Measurements from ENCODE around the gene GRID1. TPM values are rescaled to one million over a fixed set of nuclear protein-coding genes. Genes with fewer than 3 reads are reported as not detected.

The GRID1 gene
- total RNA-seq, 1 donor from 2014 or later = 0.22 TPM

DNA sequence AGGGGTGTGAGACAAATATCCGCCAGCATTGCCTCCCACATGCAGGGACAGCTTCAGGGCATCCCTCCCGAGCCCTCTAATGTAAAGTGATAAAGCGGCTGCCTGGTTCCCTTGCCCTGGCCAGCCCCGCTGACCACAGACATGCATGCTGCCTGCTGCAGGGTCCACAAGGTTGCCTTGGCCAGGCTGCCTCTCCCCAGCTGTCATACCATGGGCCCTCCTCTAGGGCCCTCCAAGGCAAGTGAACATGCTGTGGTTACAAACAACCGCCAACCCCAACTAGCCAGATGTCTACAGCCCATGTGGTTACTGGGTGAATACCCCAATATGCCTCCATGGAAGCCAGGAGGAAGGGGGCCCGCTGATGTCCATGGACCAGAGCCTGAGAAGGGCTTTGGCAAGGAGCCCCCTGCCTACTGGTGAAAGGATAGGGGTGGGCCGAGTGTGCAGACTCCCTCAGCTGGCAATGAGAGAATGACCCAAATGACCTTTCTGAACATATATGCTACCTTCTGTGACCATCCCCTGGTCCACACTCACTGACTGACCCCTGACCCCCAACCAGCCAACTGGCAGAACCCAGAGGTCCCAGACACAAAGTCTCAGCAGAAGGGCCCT, 37.4 kb downstream of the GRID1 start:
- Mint-ChIP-seq H3K27ac (no peak overlapping the region), H3K4me3 (ENCODE audit: low read depth) (no peak overlapping the region), H3K4me1 (ENCODE audit: low read depth) (no peaks in the 10 kb centered on the region), H3K9me3 (ENCODE audit: low read depth) (no peaks in the 10 kb centered on the region), H3K27me3 (peaks cover 11% of the 10 kb centered on the region), H3K36me3 (ENCODE audit: insufficient read depth) (no peaks in the 10 kb centered on the region)
- no peak for TF ChIP-seq CTCF (IDR thresholded peaks at IDR 0.05; ENCODE audit: unreplicated experiment)
- no peak for DNase-seq (ENCODE audit: low spot score, unreplicated experiment)

DNA sequence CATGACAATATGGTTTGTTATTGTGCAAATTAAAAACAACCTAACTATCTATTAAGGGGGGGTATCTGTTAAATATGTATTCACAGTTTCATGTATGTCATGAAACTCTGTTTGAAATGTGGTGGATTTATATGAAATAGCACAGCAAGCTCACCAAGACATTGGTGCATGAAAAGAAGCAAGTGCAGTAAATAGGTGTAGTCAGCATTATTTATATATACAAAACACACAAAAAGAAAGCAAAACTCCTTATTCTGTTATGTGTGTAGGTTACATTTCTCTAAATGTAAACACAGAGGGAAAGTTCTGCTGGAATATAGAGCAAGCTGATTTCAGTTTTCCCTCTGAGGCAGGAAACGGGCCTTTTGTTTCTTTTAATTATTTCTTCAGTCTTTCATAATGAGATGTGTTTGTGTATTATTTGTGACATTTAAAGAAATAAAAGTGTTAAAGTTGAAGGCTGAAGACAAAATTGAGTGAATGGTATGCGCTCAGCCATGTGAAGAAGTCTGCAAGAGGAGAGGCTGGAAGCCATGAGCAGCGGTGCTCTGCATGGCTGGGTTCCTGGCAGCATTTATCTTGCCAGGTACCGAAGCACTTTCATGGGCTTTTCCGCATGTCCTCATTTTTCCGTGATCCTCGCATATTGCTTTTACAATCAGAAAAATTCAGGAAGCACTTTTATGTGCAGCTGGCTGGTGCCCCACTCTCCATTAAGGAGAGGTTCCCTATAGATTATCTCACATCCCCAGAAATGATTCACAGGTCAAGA, 38.5 kb downstream of the GRID1 start:
- Mint-ChIP-seq H3K9me3 (ENCODE audit: low read depth) (no peaks in the 10 kb centered on the region), H3K4me3 (ENCODE audit: low read depth) (no peak overlapping the region), H3K36me3 (ENCODE audit: insufficient read depth) (no peaks in the 10 kb centered on the region), H3K27me3 (peaks cover 10% of the 10 kb centered on the region), H3K27ac (no peak overlapping the region), H3K4me1 (ENCODE audit: low read depth) (no peaks in the 10 kb centered on the region)
- no peak for DNase-seq (ENCODE audit: low spot score, unreplicated experiment)
- TF ChIP-seq CTCF (IDR thresholded peaks at IDR 0.05; ENCODE audit: unreplicated experiment) = no peak

DNA sequence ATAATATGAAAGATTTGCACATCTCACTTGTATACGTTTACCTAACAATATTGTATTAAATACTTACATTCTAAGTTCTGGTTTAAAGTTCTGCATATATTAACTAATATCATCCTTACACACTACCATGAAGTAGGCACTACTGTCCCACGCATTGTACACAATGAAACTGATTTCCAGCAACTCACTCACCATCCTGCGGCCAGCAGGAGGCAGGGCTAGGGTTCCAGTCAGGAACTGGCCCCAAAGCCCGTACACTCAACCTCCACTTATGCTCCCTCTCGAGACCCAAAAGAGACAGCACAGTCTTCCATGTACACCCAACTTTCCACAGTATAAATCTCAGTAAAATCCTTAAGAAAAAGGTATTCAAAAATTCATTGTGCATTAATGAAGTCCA, 41.4 kb downstream of the GRID1 start:
- H3K4me1 Mint-ChIP-seq (ENCODE audit: low read depth) = no peaks in the 10 kb centered on the region
- H3K27me3 Mint-ChIP-seq = peaks cover 12% of the 10 kb centered on the region
- TF ChIP-seq CTCF (IDR thresholded peaks at IDR 0.05; ENCODE audit: unreplicated experiment) = peak; percentile 5
- DNase-seq (ENCODE audit: low spot score, unreplicated experiment) = no peak
- H3K9me3 Mint-ChIP-seq (ENCODE audit: low read depth) = no peaks in the 10 kb centered on the region
- no peaks in the 10 kb centered on the region for H3K36me3 Mint-ChIP-seq (ENCODE audit: insufficient read depth)
- no peak overlapping the region for H3K27ac Mint-ChIP-seq
- H3K4me3 Mint-ChIP-seq (ENCODE audit: low read depth) = no peak overlapping the region

GRCh38 chr10:86321568-86321967, 45.0 kb downstream of the GRID1 start:
- peaks cover 15% of the 10 kb centered on the region for H3K27me3 Mint-ChIP-seq
- no peaks in the 10 kb centered on the region for H3K4me1 Mint-ChIP-seq (ENCODE audit: low read depth)
- H3K9me3 Mint-ChIP-seq (ENCODE audit: low read depth) = no peaks in the 10 kb centered on the region
- H3K27ac Mint-ChIP-seq = no peak overlapping the region
- no peak for TF ChIP-seq CTCF (IDR thresholded peaks at IDR 0.05; ENCODE audit: unreplicated experiment)
- no peaks in the 10 kb centered on the region for H3K36me3 Mint-ChIP-seq (ENCODE audit: insufficient read depth)
- DNase-seq (ENCODE audit: low spot score, unreplicated experiment) = no peak
- H3K4me3 Mint-ChIP-seq (ENCODE audit: low read depth) = no peak overlapping the region

- Mint-ChIP-seq H3K9me3 (ENCODE audit: low read depth) (no peaks in the 10 kb centered on the region), H3K4me3 (ENCODE audit: low read depth) (no peak overlapping the region), H3K4me1 (ENCODE audit: low read depth) (no peaks in the 10 kb centered on the region), H3K27me3 (peaks cover 25% of the 10 kb centered on the region), H3K27ac (no peak overlapping the region), H3K36me3 (ENCODE audit: insufficient read depth) (no peaks in the 10 kb centered on the region)
- TF ChIP-seq CTCF (IDR thresholded peaks at IDR 0.05; ENCODE audit: unreplicated experiment) = no peak
- no peak for DNase-seq (ENCODE audit: low spot score, unreplicated experiment)
These were observed 46.9 kb downstream of the GRID1 start for GRCh38 chr10:86319676-86320075.

Measured in progenitor cell of endocrine pancreas (in vitro differentiated cells).